GM12878 (cell line): Measurements from ENCODE around the gene NEK10. TPM values are rescaled to one million over a fixed set of nuclear protein-coding genes. Genes with fewer than 3 reads are reported as not detected.

Experiments
- ATAC-seq: fragments of 200-7000 bp; cut with Tn5 transposase; 3 replicates; pipeline ENCODE4 v1.9.1; 2020; ENCODE audit warnings: mild to moderate bottlenecking, moderate library complexity
- BruUV-seq: library from RNA; stranded (reverse); fragments of 400-500 nt; replicated peaks from 2 replicates; lab custom pipeline; 2021; lab: Mats Ljungman, UMichigan
- CTCF ChIA-PET: fragments of 300-600 bp; sonication (Branson Sonifier 250); formaldehyde crosslinking; extraction: SDS; loops from one replicate; lab custom pipeline; 2021; ENCODE audit warnings: inconsistent platforms; lab: Yijun Ruan, JAX
- POLR2A ChIA-PET: fragments of 350-600 bp; formaldehyde crosslinking; extraction: SDS; loops from one replicate; lab custom pipeline; 2021; ENCODE audit warnings: inconsistent platforms; lab: Charles Lee
- RAD21 ChIA-PET: fragments of 300-600 bp; sonication (Branson Sonifier 250); formaldehyde crosslinking; loops from one replicate; lab custom pipeline; 2023; ENCODE audit warnings: antibody characterized with exemption; ENCODE audit not compliant: unreplicated experiment; lab: Charles Lee
- SMC1A ChIA-PET: fragments of 300-600 bp; sonication (Branson Sonifier 250); formaldehyde crosslinking; loops from one replicate; lab custom pipeline; 2023; ENCODE audit not compliant: unreplicated experiment, uncharacterized antibody; lab: Charles Lee
- DNase-seq: peaks from one replicate; pipeline ENCODE4 v3.0.0-alpha.2; 2011; ENCODE audit warnings: low read depth, low spot score
- FAIRE-seq: peaks from 3 replicates; lab custom pipeline; 2011; peaks lifted over from hg19 to GRCh38; lab: Jason Lieb, UNC
- H2AFZ ChIP-seq: 2 replicates; pipeline ENCODE4 v1.6.0; 2011; ENCODE audit warnings: low read depth, low read length, control low read depth; ENCODE audit not compliant: control insufficient read depth
- H3K27ac ChIP-seq: 2 replicates; pipeline ENCODE4 v1.5.1; 2011; ENCODE audit warnings: control low read depth; ENCODE audit not compliant: control insufficient read depth, insufficient read depth
- H3K27me3 ChIP-seq, 2 experiments: replicated peaks in 1 of 2; 2 replicates each; pipeline versions ENCODE4 v1.6.0 to v1.6.1; 2011; ENCODE audit warnings: low read length in 1 of 2; ENCODE audit not compliant: control insufficient read depth in 2 of 2, insufficient read depth in 2 of 2
- H3K36me3 ChIP-seq, 2 experiments: 2 replicates each; pipeline ENCODE4 v1.5.1; 2011; ENCODE audit warnings: low read length in 1 of 2; ENCODE audit not compliant: control insufficient read depth in 2 of 2, insufficient read depth in 2 of 2
- H3K4me1 ChIP-seq: 2 replicates; pipeline ENCODE4 v1.6.1; 2011; ENCODE audit warnings: mild to moderate bottlenecking, low read length, moderate library complexity, mixed read lengths; ENCODE audit not compliant: control insufficient read depth, insufficient read depth
- H3K4me2 ChIP-seq: 2 replicates; pipeline ENCODE4 v1.6.0; 2011; ENCODE audit warnings: control low read depth; ENCODE audit not compliant: control insufficient read depth, insufficient read depth
- H3K4me3 ChIP-seq: fragments of 200-600 bp; sonication (generic); 2 replicates; pipeline ENCODE4 v1.5.1; 2016
- H3K79me2 ChIP-seq: 2 replicates; pipeline ENCODE4 v1.6.0; 2011; ENCODE audit warnings: low read length; ENCODE audit not compliant: control insufficient read depth, insufficient read depth
- H3K9ac ChIP-seq: 2 replicates; pipeline ENCODE4 v1.8.0; 2011; ENCODE audit warnings: low read length, control low read depth, mixed read lengths; ENCODE audit not compliant: control insufficient read depth, insufficient read depth
- H3K9me3 ChIP-seq: replicated peaks from 3 replicates; pipeline ENCODE4 v1.5.1; 2011; ENCODE audit warnings: mild to moderate bottlenecking, low read length; ENCODE audit not compliant: control insufficient read depth, insufficient read depth
- H4K20me1 ChIP-seq: 2 replicates; pipeline ENCODE4 v1.6.0; 2011; ENCODE audit not compliant: control insufficient read depth, insufficient read depth
- ATF3 ChIP-seq: IDR thresholded peaks from 2 replicates; pipeline ENCODE4 v1.6.1; 2011; ENCODE audit warnings: low read depth, mild to moderate bottlenecking, low read length, moderate library complexity, borderline replicate concordance; ENCODE audit errors: extremely low read depth
- CHD1 ChIP-seq: IDR thresholded peaks from 2 replicates; pipeline ENCODE4 v1.6.1; 2012; ENCODE audit warnings: low read depth, low read length, improper control_type of control experiment
- CHD2 ChIP-seq: IDR thresholded peaks from 2 replicates; pipeline ENCODE4 v1.6.1; 2011; ENCODE audit warnings: low read depth, low read length, improper control_type of control experiment, borderline replicate concordance
- SMC3 ChIP-seq: IDR thresholded peaks from 2 replicates; pipeline ENCODE4 v1.6.1; 2011; ENCODE audit warnings: low read length, improper control_type of control experiment, borderline replicate concordance
- ZBTB4 ChIP-seq: fragments of 450-650 bp; formaldehyde crosslinking; IDR thresholded peaks from 2 replicates; pipeline ENCODE4 v1.4.0; 2022; ENCODE audit warnings: mild to moderate bottlenecking, moderate library complexity
- ZNF217 ChIP-seq: fragments of 450-650 bp; IDR thresholded peaks from 2 replicates; pipeline ENCODE4 v1.6.1; 2017; ENCODE audit warnings: antibody characterized with exemption, mild to moderate bottlenecking
- ZNF622 ChIP-seq: fragments of 450-650 bp; IDR thresholded peaks from 2 replicates; pipeline ENCODE4 v1.6.1; 2017; ENCODE audit warnings: mild to moderate bottlenecking, inconsistent platforms
- WGBS: methylation state at CpG from one replicate; pipeline ENCODE4 v1.1.6; 2016; ENCODE audit warnings: low lambda C conversion rate; ENCODE audit not compliant: insufficient replicate concordance, insufficient coverage; ENCODE audit errors: missing lambda C conversion rate; 5-methylcytosine and 5-hydroxymethylcytosine counted together
- in situ Hi-C: fragments of 300-500 bp; cut with MboI; formaldehyde crosslinking; loops from 9 replicates; pipeline ENCODE4 v1.14.3; 2018; ENCODE audit warnings: mixed read lengths
- intact Hi-C: fragments of 100-400 bp; cut with micrococcal nuclease; formaldehyde crosslinking; loops from one replicate; pipeline ENCODE4 v1.14.2; 2022; ENCODE audit not compliant: unreplicated experiment
- polyA plus RNA-seq, 11 experiments: library from polyadenylated mRNA; depleted of rRNA in 4 of 11; unstranded in 6 of 11; stranded (reverse) in 5 of 11; fragments of >200 nt; fragmentation: Nextera tagmentation in 4 of 11; fragmentation: Illumina TruSeq in 1 of 11; extraction: Ambion mirVana in 4 of 11; extraction: Trizol in 1 of 11; gene quantifications; 1 replicate in 1 of 11; 2 replicates in 10 of 11; pipeline versions ENCODE4 v1.2.1 to v1.2.3, GENCODE V29; 2011 to 2016; ENCODE audit warnings: inconsistent platforms in 2 of 11, missing spikeins in 2 of 11, low read depth in 1 of 11
- total RNA-seq, 4 experiments: library from RNA; depleted of rRNA in 3 of 4; stranded (reverse); fragments of >200 nt in 3 of 4; fragmentation: Illumina TruSeq in 1 of 4; extraction: Trizol in 1 of 4; gene quantifications; 2 replicates each; pipeline versions ENCODE4 v1.2.1 to v1.2.3, GENCODE V29; 2013 to 2021

Gene NEK10
- total and polyA plus RNA-seq, 10 of the 15 experiments (the other 5 are each of a cell fraction or from before 2014, with no cell fraction given) = 0.06 to 0.40 (median 0.16) TPM; not detected in 2

DNA sequence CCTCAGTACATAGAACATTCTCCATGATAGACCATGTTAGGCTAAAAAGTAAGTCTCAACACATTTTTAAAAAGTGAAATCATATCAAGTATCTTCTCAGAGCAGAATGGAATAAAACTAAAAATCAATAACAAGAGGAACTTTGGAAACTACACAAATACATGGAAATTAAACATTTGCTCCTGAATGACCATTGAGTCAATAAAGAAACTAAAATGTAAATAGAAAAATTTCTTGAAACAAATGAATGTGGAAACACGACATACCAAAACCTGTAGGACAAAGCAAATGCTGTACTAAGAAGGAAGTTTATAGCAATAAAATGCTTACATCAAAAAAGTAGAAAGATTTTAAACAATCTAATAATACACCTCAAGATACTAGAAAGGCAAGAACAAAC is 33.6 kb downstream of the NEK10 start:
- DNase-seq (no peak), FAIRE-seq (no peak), ATAC-seq (no peak)
- Histone ChIP-seq H4K20me1 (no peaks in the 10 kb centered on the region), H3K4me2 (no peak overlapping the region), H3K9ac (no peak overlapping the region), H3K27ac (no peak overlapping the region), H3K4me3 (no peak overlapping the region), H3K9me3 (no peaks in the 10 kb centered on the region; the same call in 2 of the 3 replicates), H2AFZ (no peak overlapping the region), H3K4me1 (no peaks in the 10 kb centered on the region), H3K36me3 (no peaks in the 10 kb centered on the region), H3K79me2 (no peaks in the 10 kb centered on the region), H3K27me3 (no peaks in the 10 kb centered on the region)
- WGBS = 27% methylated on average over 1 of the region's 1 CpG
- no TSS peak for BruUV-seq
- TF ChIP-seq ZNF217 (no peak), ZBTB4 (CRISPR knock-in tag) (no peak), CHD2 (no peak), SMC3 (no peak), ZNF622 (no peak), CHD1 (no peak), ATF3 (no peak)
- SMC1A ChIA-PET = no interaction called here
- CTCF ChIA-PET = no interaction called here
- POLR2A ChIA-PET = no interaction called here
- in situ Hi-C loops (no loop called here), intact Hi-C loops (no loop called here)
- RAD21 ChIA-PET = no interaction called here
